Tibial nerve (tissue), 4 donors: ENCODE data around the gene KLHL25.

Source experiments
- EP300 ChIP-seq, 2 donors: sonication (generic); formaldehyde crosslinking; IDR thresholded peaks; one replicate each; pipeline ENCODE4 v1.6.1; 2017; ENCODE audit warnings: antibody characterized with exemption in 2 of 2, mild to moderate bottlenecking in 1 of 2
- POLR2A ChIP-seq, 2 donors: fragments of 450-650 bp; IDR thresholded peaks; one replicate each; pipeline ENCODE4 v1.6.1; 2017; ENCODE audit warnings: antibody characterized with exemption in 2 of 2, mild to moderate bottlenecking in 2 of 2, moderate library complexity in 2 of 2
- TF ChIP-seq, protein P1 (sequence below), 5 experiments: fragments of 200-600 bp in 3 of 5; fragments of 450-650 bp in 2 of 5; sonication (generic) in 3 of 5; IDR thresholded peaks; one replicate each; pipeline ENCODE4 v1.5.1; 2016 to 2019; ENCODE audit warnings: antibody characterized with exemption in 5 of 5, mild to moderate bottlenecking in 3 of 5, moderate library complexity in 2 of 5

DNA sequence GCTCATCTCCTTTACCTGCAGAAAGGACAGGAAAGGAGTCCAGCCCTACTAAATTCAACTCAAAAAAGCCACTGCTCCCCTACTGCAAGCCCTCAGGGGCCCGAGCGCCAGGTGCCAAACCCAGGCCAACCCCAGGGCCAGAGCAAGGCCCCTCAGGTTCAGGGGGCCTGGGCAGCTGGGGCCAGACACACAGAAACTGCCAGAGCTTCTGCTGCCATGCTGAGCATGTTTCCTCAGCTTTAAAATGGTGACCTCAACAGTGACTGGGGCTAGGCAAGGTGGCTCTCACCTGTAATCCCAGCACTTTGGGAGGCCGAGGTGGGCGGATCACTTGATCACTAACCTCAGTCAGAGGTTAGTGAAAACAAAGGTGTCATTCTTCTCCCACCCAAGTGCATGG is 38.8 kb downstream of the KLHL25 start:
- TF ChIP-seq, protein P1, sequence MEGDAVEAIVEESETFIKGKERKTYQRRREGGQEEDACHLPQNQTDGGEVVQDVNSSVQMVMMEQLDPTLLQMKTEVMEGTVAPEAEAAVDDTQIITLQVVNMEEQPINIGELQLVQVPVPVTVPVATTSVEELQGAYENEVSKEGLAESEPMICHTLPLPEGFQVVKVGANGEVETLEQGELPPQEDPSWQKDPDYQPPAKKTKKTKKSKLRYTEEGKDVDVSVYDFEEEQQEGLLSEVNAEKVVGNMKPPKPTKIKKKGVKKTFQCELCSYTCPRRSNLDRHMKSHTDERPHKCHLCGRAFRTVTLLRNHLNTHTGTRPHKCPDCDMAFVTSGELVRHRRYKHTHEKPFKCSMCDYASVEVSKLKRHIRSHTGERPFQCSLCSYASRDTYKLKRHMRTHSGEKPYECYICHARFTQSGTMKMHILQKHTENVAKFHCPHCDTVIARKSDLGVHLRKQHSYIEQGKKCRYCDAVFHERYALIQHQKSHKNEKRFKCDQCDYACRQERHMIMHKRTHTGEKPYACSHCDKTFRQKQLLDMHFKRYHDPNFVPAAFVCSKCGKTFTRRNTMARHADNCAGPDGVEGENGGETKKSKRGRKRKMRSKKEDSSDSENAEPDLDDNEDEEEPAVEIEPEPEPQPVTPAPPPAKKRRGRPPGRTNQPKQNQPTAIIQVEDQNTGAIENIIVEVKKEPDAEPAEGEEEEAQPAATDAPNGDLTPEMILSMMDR (IDR thresholded peaks at IDR 0.05) = no peak
- no peak for TF ChIP-seq POLR2A (IDR thresholded peaks at IDR 0.05)
- no peak for TF ChIP-seq EP300 (IDR thresholded peaks at IDR 0.05)
